22Rv1 (cell line): Measurements from ENCODE around the gene UBE3C.

Experiments
- H3K27ac ChIP-seq: fragments of 450-650 bp; 2 replicates; pipeline ENCODE4 v1.5.1; 2017
- ZFX ChIP-seq: fragments of 450-650 bp; IDR thresholded peaks from 2 replicates; pipeline ENCODE4 v1.6.1; 2017; ENCODE audit warnings: antibody characterized with exemption, borderline replicate concordance
- TF ChIP-seq, protein P1 (sequence below): fragments of 450-650 bp; IDR thresholded peaks from 2 replicates; pipeline ENCODE4 v1.5.1; 2017; ENCODE audit warnings: mild to moderate bottlenecking

UBE3C gene

DNA sequence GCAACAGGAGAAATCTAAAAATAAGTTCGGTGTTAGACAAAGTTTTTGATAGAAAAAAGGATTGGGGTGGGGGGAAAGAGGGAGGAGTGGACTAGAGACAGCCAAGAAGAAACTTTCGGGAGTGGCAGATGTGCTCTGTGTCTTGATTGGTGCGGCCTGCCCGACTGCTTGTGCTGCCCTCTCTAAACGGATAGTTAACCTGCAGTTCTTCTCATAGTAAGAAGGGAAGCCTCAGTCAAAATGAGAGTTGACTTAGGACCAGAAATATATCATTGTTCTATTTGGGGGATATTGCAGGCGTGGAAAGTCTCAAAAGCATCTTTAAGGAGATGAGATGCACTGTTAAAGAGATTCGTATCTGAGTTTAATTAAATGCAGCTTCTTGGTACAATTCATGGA lies 39.3 kb downstream of the UBE3C start:
- TF ChIP-seq, protein P1, sequence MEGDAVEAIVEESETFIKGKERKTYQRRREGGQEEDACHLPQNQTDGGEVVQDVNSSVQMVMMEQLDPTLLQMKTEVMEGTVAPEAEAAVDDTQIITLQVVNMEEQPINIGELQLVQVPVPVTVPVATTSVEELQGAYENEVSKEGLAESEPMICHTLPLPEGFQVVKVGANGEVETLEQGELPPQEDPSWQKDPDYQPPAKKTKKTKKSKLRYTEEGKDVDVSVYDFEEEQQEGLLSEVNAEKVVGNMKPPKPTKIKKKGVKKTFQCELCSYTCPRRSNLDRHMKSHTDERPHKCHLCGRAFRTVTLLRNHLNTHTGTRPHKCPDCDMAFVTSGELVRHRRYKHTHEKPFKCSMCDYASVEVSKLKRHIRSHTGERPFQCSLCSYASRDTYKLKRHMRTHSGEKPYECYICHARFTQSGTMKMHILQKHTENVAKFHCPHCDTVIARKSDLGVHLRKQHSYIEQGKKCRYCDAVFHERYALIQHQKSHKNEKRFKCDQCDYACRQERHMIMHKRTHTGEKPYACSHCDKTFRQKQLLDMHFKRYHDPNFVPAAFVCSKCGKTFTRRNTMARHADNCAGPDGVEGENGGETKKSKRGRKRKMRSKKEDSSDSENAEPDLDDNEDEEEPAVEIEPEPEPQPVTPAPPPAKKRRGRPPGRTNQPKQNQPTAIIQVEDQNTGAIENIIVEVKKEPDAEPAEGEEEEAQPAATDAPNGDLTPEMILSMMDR, result no peak
- no peak for TF ChIP-seq ZFX
- no peak overlapping the region for H3K27ac ChIP-seq

GRCh38 chr7:157183832-157184231 lies 45.1 kb downstream of the UBE3C start:
- no peak overlapping the region for H3K27ac ChIP-seq
- TF ChIP-seq ZFX, result no peak
- TF ChIP-seq, protein P1, result no peak

GRCh38 chr7:157188091-157188665 lies 49.5 kb downstream of the UBE3C start:
- TF ChIP-seq, protein P1, result no peak
- no peak for TF ChIP-seq ZFX
- H3K27ac ChIP-seq, result no peak overlapping the region

DNA sequence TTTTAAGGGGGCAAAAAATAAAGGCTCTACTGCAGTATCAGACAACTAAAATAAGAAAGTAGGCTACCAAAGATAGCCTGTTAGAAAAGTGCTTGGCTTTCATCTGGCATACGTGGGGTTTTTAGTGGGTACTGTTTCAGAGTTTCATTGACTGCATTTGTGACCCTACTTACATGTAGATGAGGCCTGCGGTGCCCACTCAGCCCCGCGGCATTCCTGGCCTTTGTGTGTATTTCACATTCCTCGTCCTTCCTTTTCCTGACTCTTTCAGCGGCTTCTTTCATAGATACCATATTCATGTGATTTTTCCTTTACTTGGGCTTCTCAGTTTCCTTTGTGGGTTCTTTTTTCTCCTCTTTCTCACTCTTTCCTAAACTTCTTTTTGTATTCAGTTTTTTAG lies 50.7 kb downstream of the UBE3C start:
- H3K27ac ChIP-seq, result no peak overlapping the region
- TF ChIP-seq ZFX, result no peak
- TF ChIP-seq, protein P1, result no peak

DNA sequence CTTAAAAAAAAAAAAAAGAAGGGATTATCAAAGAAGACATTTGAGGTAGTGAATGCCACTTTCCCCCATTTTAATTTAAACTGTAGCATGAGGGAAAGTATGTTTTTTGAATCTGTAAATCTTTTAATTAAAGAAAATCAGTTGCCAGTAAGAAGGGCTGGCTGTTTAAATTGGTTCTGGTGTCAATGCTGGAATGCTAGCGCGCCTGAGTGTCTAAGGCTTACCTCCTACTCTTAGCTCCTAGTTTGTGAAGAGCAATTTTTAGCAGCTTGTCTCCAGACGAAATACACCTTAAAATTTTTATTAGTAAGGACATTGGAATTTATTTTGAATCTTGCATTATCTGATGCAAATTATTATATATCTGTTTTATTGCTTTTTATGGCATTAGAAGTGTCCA lies 54.1 kb downstream of the UBE3C start:
- no peak overlapping the region for H3K27ac ChIP-seq
- TF ChIP-seq, protein P1, result no peak
- TF ChIP-seq ZFX, result no peak

DNA sequence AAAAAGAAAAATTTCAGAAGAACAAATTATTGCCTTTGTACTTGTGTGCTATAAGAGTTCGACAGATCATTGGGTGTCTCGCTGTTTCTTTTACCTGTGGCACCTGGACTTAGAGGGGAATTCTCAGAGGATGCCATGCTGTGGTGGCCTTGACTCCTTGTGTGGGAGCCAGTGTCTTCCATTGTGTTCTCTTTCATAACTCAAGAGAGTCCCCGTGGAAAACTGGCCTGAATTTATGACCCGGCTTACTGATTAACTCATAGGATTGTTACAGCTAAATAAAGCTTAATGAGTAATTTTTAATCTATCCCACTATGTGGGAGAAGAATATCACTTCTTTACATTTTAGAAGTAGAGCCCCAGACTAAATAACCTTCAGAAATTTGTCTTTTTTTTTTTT lies 54.5 kb downstream of the UBE3C start:
- TF ChIP-seq, protein P1, result no peak
- no peak for TF ChIP-seq ZFX
- no peak overlapping the region for H3K27ac ChIP-seq

DNA sequence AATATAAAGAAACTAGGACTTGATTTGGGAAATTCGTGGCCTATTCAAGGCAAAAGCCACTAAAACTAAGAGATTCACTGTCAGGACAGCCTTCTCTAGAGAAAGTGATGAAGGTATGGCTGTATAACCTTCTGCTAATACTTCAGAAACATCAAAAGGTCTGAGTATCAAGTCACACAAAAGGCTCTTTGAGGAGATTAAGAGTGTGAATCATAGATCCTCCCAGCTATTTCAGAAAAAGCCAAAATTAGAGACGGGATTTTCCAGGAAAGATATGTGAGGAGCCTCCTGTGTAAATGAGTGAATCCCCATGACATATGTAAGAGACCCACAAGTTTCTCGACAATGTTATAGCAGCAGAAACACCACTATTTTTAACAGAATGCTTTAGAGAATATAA lies 56.2 kb downstream of the UBE3C start:
- TF ChIP-seq, protein P1, result no peak
- TF ChIP-seq ZFX, result no peak
- H3K27ac ChIP-seq, result no peak overlapping the region
